ENCODE results near the gene MYH14.

Gene MYH14

GRCh38 chr19:50285833-50286232 is 82.4 kb downstream of the MYH14 start:
- H3K4me3 ChIP-seq (ENCODE audit: control insufficient read depth, low read depth, low read length), result no peak overlapping the region
- no peak for DNase-seq (ENCODE audit: low read depth)
- TF ChIP-seq CTCF (IDR thresholded peaks at IDR 0.05; ENCODE audit: control insufficient read depth, insufficient read depth, low read depth, low read length, missing control alignments), result no peak

- no peak overlapping the region for H3K4me3 ChIP-seq (ENCODE audit: control insufficient read depth, low read depth, low read length)
- TF ChIP-seq CTCF (IDR thresholded peaks at IDR 0.05; ENCODE audit: control insufficient read depth, insufficient read depth, low read depth, low read length, missing control alignments), result no peak
- no peak for DNase-seq (ENCODE audit: low read depth)
Measured at GRCh38 chr19:50286443-50286842, 83.0 kb downstream of the MYH14 start.

- no peak for TF ChIP-seq CTCF (IDR thresholded peaks at IDR 0.05; ENCODE audit: control insufficient read depth, insufficient read depth, low read depth, low read length, missing control alignments)
- no peak overlapping the region for H3K4me3 ChIP-seq (ENCODE audit: control insufficient read depth, low read depth, low read length)
- DNase-seq (ENCODE audit: low read depth), result no peak
Measured at GRCh38 chr19:50287331-50287730, 83.9 kb downstream of the MYH14 start.

GRCh38 chr19:50288954-50289353 is 85.5 kb downstream of the MYH14 start:
- no peak for DNase-seq (ENCODE audit: low read depth)
- no peak for TF ChIP-seq CTCF (IDR thresholded peaks at IDR 0.05; ENCODE audit: control insufficient read depth, insufficient read depth, low read depth, low read length, missing control alignments)
- H3K4me3 ChIP-seq (ENCODE audit: control insufficient read depth, low read depth, low read length), result no peak overlapping the region

GRCh38 chr19:50290011-50290410 is 86.6 kb downstream of the MYH14 start:
- H3K4me3 ChIP-seq (ENCODE audit: control insufficient read depth, low read depth, low read length), result no peak overlapping the region
- no peak for DNase-seq (ENCODE audit: low read depth)
- no peak for TF ChIP-seq CTCF (IDR thresholded peaks at IDR 0.05; ENCODE audit: control insufficient read depth, insufficient read depth, low read depth, low read length, missing control alignments)

- no peak for DNase-seq (ENCODE audit: low read depth)
- no peak for TF ChIP-seq CTCF (IDR thresholded peaks at IDR 0.05; ENCODE audit: control insufficient read depth, insufficient read depth, low read depth, low read length, missing control alignments)
- no peak overlapping the region for H3K4me3 ChIP-seq (ENCODE audit: control insufficient read depth, low read depth, low read length)
Measured at GRCh38 chr19:50290775-50291174, 87.4 kb downstream of the MYH14 start.

- H3K4me3 ChIP-seq (ENCODE audit: control insufficient read depth, low read depth, low read length), result no peak overlapping the region
- TF ChIP-seq CTCF (IDR thresholded peaks at IDR 0.05; ENCODE audit: control insufficient read depth, insufficient read depth, low read depth, low read length, missing control alignments), result no peak
- DNase-seq (ENCODE audit: low read depth), result no peak
Measured at GRCh38 chr19:50292216-50292827, 88.9 kb downstream of the MYH14 start.
